GM18951 (cell line): ENCODE data around the gene MON2.
"Not testable (repeated sequence)": the region's sequence is repeated elsewhere in the genome, so short reads cannot be mapped to it uniquely, and the experiment has no call there.

Experiments used
- POLR2A ChIP-seq: IDR thresholded peaks from 4 replicates; pipeline ENCODE4 v1.6.1; 2011; ENCODE audit warnings: mild to moderate bottlenecking; ENCODE audit not compliant: insufficient read length, insufficient read depth; ENCODE audit errors: extremely low read depth
- in situ Hi-C: fragments of 300-500 bp; cut with MboI; formaldehyde crosslinking; loops from one replicate; pipeline ENCODE4 v1.12.0; 2022; ENCODE audit warnings: low sequenced_read_pairs, mixed read lengths, inconsistent platforms; ENCODE audit not compliant: unreplicated experiment

Gene MON2

GRCh38 chr12:62466594-62467491, at the start of gene MON2:
Gene MON2, plus strand, starts transcription at chr12:62466826. Its CDS starts 382 bp downstream, at chr12:62467208.
- in situ Hi-C loops = no loop called here

GRCh38 chr12:62426089-62426488, 40.5 kb upstream of the MON2 start:
- TF ChIP-seq POLR2A = no peak
- in situ Hi-C loops = loop anchor here (10.0 kb wide), 1 partner anchor 629 kb away; no protein-coding TSS in a partner anchor

More at GRCh38 chr12:62466594-62467491, at the start of gene MON2:
- peak; percentile 94 for TF ChIP-seq POLR2A

DNA sequence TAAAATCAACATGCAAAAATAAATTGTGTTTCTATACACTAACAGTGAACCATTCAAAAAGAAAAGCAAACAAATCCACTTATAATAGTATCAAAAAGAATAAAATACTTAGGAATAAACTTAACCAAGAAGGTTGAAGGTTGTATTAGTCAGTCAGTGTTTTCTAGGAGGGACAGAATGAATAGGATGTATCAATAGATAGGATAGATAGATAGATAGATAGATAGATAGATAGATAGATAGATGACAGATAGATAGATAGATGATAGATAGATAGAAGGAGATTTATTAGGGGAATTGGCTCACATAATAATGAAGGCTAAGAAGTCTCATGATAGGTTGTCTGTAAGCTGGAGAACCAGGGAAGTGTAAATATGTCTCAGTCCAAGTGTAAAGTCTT, 37.2 kb upstream of the MON2 start:
- no peak for TF ChIP-seq POLR2A
- in situ Hi-C loops = loop anchor here (10.0 kb wide), 1 partner anchor 625 kb away; no protein-coding TSS in a partner anchor

GRCh38 chr12:62434494-62435302, 31.9 kb upstream of the MON2 start:
- in situ Hi-C loops = no loop called here
- no peak for TF ChIP-seq POLR2A

DNA sequence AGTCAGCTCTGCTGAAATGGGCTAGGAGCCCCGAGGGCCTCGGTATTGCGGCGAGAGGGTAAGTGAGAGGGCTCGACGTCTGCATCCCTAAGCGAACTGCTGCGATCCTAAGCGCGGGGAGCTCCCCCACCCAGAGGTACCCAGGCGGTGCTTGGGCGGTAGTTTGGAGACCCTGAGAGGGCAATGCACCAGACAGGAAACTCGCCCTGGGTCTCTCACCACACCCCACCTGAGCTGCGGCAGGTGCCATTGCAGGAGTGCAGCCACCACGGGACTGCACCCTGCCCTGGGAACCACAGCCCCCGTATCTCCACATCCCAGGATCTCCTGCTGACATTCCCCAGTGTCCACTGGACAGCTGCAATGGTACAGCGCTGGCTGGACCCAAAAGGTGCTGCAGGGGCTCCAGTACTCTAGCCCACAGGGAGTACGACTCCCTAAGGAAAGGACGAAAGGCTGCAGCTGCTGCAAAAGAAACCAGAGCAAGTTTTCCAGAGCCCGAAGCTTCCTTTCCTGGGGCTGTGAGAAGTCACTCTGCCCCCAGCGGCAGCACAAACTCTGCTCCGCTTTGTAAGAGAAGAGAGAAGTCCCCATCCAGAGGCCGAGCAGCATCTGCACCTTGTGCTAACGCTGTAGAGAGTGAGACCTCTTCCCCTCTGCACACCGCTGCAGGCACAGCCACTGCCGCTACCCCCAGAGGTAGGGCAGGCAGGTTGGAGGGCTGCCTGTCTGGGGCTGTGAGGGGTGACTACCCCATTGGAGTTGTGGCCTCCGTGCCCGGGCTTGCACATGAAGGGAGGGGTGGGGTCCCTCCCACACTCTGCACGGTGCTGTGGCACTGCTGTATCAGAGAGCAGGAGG, 31.1 kb upstream of the MON2 start:
- TF ChIP-seq POLR2A = no peak
- in situ Hi-C loops = no loop called here

DNA sequence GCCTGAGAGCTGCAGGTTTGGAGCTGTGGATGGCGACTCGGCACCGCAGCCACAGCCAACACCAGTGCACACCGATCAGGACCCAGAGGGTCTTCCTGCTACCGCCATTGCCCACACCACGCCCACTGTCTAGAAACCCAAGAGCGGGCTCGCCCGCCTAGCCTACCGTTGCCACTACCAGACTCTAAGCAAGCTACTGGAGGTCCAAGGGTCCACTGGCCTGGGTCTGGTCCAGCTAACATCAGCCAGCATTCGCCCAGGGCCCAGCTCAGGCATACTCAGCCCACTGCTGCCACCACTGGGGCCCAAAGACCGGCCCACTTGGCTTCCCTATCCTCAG, 30.5 kb upstream of the MON2 start:
- in situ Hi-C loops = no loop called here
- no peak for TF ChIP-seq POLR2A

- in situ Hi-C loops = no loop called here
- no peak for TF ChIP-seq POLR2A
Observed at GRCh38 chr12:62438098-62438692, 28.4 kb upstream of the MON2 start.

- TF ChIP-seq POLR2A = no peak
- in situ Hi-C loops = no loop called here
Observed at GRCh38 chr12:62446754-62447452, 19.7 kb upstream of the MON2 start.

- TF ChIP-seq POLR2A = no peak
- in situ Hi-C loops = no loop called here
Observed at GRCh38 chr12:62448436-62448835, 18.2 kb upstream of the MON2 start.

- in situ Hi-C loops = not testable (repeated sequence)
Observed at GRCh38 chr12:62455429-62455828, 11.2 kb upstream of the MON2 start.

DNA sequence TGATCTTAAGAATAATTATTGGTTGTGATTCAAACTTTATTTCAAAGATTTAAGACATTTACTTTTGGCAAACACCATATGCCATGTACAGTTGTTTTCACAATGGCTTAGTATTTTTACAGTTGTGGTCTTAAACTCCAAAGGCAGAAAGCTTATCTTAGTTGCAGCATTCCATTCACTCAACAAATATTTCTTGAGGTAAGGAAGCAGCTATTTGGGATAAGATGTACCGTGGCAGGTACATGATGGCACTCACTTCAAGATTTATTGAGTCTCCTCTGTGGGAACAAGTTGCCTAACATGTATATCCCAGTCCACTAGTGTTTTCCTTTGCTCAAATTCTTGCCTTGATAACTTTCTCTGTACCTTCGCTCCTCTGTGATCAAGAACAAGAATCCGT, 8.0 kb upstream of the MON2 start:
- in situ Hi-C loops = no loop called here
- TF ChIP-seq POLR2A = no peak

DNA sequence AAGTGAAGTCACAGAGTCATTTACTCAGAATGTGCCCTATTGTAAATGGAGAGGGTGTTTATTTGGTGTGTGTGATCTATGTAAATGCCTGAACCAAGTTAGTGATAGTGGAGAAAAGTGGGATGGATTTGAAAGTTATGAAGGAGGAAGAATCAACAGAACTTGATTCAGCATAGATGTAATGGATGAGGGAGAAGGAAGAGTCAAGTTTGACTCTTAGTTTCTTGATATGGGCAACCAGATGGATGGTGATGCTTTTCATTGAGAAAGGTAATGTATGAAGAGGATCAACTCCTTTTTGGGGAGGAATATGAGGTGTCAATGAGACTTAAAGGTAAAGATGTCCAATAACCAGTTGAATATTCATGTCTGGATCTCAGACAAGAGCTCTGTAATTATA, 6.7 kb upstream of the MON2 start:
- in situ Hi-C loops = no loop called here
- no peak for TF ChIP-seq POLR2A

- in situ Hi-C loops = not testable (repeated sequence)
Observed at GRCh38 chr12:62461171-62461837, 5.3 kb upstream of the MON2 start.

DNA sequence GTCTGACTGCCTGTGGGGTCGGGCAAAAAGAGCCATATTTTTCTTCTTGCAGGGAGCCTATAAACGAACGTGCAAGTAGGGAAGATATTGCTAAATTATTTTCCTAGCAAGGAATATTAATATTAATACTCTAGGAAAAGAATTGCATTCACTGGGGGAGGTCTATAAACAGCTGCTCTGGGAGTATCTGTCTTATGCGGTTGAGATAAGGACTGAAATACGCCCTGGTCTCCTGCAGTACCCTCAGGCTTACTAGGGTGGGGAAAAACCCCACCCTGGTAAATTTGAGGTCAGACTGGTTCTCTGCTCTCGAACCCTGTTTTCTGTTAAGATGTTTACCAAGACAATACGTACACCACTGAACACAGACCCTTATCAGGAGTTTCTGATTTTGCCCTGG, 3.4 kb upstream of the MON2 start:
- in situ Hi-C loops = not testable (repeated sequence)
